ENCODE data around the gene PAF1.
A peak's percentile ranks its signal among the peaks of the same experiment; 100 is the strongest.
"Not testable (repeated sequence)": the region's sequence is repeated elsewhere in the genome, so short reads cannot be mapped to it uniquely, and the experiment has no call there.

PAF1 gene

GRCh38 chr19:39360599-39360998, 30.3 kb downstream of the PAF1 start:
- no peak for DNase-seq

- no peak for DNase-seq
Observed at GRCh38 chr19:39359026-39359425, 31.9 kb downstream of the PAF1 start.

- DNase-seq = no peak
Observed at GRCh38 chr19:39356647-39357046, 34.3 kb downstream of the PAF1 start.

- no peak for DNase-seq
Observed at GRCh38 chr19:39356073-39356472, 34.8 kb downstream of the PAF1 start.

GRCh38 chr19:39355253-39355652, 35.7 kb downstream of the PAF1 start:
- peak in 27 of 56 donors; percentile 4 to 87 (median 40) for DNase-seq

- DNase-seq = peak in 13 of 56 donors; percentile 6 to 53 (median 19)
Observed at GRCh38 chr19:39352381-39353255, 38.3 kb downstream of the PAF1 start.

GRCh38 chr19:39351537-39352064, 39.3 kb downstream of the PAF1 start:
- peak in 1 of 56 donors; percentile 33 for DNase-seq

- no peak for DNase-seq
Observed at GRCh38 chr19:39350156-39350555, 40.8 kb downstream of the PAF1 start.

GRCh38 chr19:39349326-39349725, 41.6 kb downstream of the PAF1 start:
- no peak for DNase-seq

GRCh38 chr19:39347332-39348164, 43.4 kb downstream of the PAF1 start:
- DNase-seq = no peak

- DNase-seq = no peak
Observed at GRCh38 chr19:39345956-39346355, 45.0 kb downstream of the PAF1 start.

- peak in 4 of 56 donors; percentile 23 to 52 (median 28) for DNase-seq
Observed at GRCh38 chr19:39342647-39343305, 48.1 kb downstream of the PAF1 start.

- DNase-seq = peak; percentile 79 to 99 (median 97)
Observed at GRCh38 chr19:39341719-39342604, 48.9 kb downstream of the PAF1 start, which contains the start of gene SAMD4B. Gene SAMD4B (plus strand): TSS chr19:39342421. CDS start chr19:39356894, 14,473 bp downstream.

GRCh38 chr19:39341129-39341718, 49.7 kb downstream of the PAF1 start:
- DNase-seq = peak in 14 of 56 donors; percentile 42 to 73 (median 54)

- DNase-seq = not testable (repeated sequence)
Observed at GRCh38 chr19:39340156-39340555, 50.8 kb downstream of the PAF1 start.

- no peak for DNase-seq
Observed at GRCh38 chr19:39339674-39340073, 51.2 kb downstream of the PAF1 start.

- DNase-seq = no peak
Observed at GRCh38 chr19:39336483-39336882, 54.4 kb downstream of the PAF1 start.
